Right lobe of liver (tissue), 4 donors: ENCODE measurements around the gene SHISA6.

Experiments used
- POLR2A ChIP-seq: fragments of 450-650 bp; IDR thresholded peaks from one replicate; pipeline ENCODE4 v1.6.1; 2017; ENCODE audit warnings: antibody characterized with exemption, mild to moderate bottlenecking
- TF ChIP-seq, protein P1 (sequence below), 4 donors: fragments of 200-600 bp in 3 of 4; fragments of 450-650 bp in 1 of 4; IDR thresholded peaks; one replicate each; pipeline versions ENCODE4 v1.5.1 to v1.8.0; 2016 to 2022; ENCODE audit warnings: antibody characterized with exemption in 4 of 4, mild to moderate bottlenecking in 2 of 4
- donor health status: DM: no; HTN: no; CAD: no.
- donor health status: DM: no; HTN: no; CAD: no.
- donor health status: DM: no; HTN: yes; CAD: no.

DNA sequence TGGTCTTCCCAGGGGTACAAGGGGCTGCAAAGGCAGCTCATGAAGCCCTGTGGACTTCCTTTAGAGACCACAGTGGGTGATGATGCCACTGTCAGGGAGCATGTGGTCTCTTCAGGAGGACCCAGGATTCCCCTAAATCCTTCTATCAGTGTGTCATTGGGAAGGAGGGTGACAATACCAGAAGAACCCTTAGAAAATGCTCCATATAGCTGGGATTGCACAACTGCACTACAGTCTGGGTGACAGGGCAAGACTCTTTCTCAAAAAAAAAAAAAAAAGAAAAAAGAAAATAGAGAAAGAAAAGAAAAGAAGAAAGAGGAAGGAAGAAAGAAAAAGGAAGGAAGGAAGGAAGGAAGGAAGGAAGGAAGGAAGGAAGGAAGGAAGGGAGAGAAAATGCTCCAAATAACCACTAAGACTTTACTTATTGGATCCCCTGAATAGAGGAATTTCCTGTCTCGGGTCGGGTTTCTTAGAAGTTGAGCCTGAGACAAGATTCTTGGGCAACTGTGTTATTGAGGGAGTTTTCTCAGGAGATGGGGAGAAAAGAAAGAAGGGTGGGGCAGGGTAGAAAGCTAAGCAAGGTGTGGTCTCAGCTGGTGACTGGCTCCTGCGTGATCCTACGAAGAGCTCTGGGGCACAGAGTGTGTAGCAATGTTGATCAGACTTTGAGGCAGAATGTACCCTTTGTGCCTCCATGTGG is 274.1 kb downstream of the SHISA6 start:
- no peak for TF ChIP-seq POLR2A
- TF ChIP-seq, protein P1, sequence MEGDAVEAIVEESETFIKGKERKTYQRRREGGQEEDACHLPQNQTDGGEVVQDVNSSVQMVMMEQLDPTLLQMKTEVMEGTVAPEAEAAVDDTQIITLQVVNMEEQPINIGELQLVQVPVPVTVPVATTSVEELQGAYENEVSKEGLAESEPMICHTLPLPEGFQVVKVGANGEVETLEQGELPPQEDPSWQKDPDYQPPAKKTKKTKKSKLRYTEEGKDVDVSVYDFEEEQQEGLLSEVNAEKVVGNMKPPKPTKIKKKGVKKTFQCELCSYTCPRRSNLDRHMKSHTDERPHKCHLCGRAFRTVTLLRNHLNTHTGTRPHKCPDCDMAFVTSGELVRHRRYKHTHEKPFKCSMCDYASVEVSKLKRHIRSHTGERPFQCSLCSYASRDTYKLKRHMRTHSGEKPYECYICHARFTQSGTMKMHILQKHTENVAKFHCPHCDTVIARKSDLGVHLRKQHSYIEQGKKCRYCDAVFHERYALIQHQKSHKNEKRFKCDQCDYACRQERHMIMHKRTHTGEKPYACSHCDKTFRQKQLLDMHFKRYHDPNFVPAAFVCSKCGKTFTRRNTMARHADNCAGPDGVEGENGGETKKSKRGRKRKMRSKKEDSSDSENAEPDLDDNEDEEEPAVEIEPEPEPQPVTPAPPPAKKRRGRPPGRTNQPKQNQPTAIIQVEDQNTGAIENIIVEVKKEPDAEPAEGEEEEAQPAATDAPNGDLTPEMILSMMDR (IDR thresholded peaks at IDR 0.05): no peak
